AML-193 (cell line): ENCODE data around the gene CCND2.
A peak's percentile ranks its signal among the peaks of the same experiment; 100 is the strongest.

Experiments
- DNase-seq, 2 experiments: peaks; one replicate each; lab custom pipeline; 2025; lab: John Stamatoyannopoulos, UW

Gene CCND2

GRCh38 chr12:4256043-4256826, 17.3 kb upstream of the CCND2 start:
- DNase-seq = no peak

GRCh38 chr12:4257442-4257841, 16.1 kb upstream of the CCND2 start:
- DNase-seq = no peak

DNA sequence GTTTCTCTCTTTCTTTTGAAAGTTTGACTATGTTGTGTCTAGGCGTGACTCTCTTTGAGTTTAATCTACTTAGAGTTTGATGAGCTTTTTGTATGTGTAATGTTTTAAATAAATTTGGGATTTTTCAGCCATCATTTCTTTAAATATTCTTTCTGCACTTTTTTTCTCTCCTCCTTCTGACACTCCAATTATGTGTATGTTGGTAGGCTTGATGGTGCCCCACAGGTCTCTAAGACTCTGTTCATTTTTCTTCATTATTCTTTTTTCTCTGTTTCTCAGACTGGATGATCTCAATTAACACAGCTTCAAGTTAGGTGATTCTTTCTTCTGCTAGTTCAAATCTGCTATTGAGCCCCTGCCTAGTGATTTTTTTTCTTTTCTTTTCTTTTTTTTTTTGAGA, 14.5 kb upstream of the CCND2 start:
- no peak for DNase-seq

DNA sequence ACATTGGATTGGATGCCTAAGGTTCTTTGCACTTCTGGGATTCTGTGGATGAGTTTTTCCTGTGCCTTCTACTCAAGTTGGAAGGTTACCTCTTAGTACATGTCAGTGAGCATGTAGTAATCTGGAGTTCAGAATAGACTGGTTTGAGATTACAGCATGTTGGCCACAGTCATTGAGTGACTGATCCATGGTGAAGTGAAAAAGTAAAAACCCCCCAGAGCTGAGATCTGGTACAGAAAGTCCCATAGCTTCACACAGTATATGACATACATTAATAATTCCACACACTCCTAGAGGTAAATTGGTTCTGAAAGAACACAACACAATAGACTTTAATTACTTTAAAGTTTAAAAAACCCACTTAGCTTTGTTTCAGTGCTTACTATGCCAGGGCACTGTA, 11.9 kb upstream of the CCND2 start:
- DNase-seq = no peak

GRCh38 chr12:4265280-4265679, 8.3 kb upstream of the CCND2 start:
- no peak for DNase-seq

- no peak for DNase-seq
These were observed 6.6 kb upstream of the CCND2 start for GRCh38 chr12:4266990-4267389.

DNA sequence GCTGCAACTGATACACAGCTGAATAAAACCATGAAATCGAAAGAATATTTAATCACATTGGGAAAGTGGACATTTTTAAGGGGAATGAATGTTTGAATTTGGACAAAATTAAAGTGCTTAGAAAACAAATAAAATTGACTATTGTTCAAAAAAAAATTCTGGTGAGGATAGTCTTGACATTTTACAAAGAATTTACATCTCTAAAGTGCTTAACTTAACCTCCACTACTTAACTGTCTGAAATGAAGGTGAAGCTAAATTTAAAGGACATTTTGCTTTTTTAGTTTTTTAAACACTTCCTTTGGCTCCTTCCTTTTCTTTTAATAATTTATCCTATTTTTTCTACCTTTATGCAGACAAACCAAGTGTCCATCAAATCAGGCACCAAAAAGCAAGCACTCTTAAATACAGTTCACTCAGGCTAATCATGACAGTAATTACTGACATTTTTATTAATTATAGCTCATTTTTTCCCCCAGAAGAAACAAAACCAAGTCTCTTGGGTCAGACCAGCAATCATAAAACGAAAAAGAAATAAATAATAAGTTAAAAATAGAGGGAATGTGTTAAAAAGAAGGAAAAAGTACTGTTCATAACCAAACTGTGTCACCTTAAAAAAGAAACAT, 5.7 kb upstream of the CCND2 start:
- peak in 1 of 2 experiments; percentile 16 for DNase-seq

DNA sequence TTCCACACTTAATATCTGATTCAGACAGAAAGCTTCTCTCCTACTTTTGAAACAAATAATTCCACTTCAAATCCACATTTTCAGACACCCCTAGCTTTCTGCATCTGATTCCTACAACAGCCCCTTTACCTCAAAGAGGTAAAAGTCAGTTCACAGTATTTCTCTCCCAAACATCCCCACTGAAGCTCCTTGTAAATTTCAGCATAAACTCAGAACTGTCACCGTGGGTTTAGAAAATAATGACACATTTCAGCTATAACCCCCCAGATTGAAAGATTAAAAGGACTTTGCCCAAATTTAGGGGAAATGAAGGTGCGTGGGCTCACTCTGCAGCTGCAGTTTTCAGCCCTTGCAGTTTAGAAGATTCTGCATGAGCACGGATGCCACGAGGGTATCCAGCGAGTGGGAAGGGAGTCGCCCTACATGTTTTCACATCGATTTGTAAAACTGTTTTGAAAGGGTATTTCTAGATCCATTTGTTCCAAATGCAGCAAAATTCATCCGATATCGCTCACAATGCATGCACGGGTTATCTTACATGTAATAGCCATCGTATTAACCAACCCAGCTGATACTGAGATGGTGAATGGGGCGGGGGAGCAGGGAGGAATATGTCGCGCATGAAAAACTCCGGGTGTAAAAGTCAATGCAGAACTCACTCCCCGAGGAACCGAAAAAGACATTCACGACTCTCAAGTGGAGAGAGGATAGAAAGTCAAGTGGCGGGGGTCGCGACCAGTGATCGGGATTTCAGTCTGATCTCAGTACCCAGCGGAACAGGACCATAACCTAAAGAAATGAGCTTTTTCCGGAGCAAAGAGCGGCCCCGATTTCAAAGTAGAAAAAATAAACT, 5.0 kb upstream of the CCND2 start:
- no peak for DNase-seq

DNA sequence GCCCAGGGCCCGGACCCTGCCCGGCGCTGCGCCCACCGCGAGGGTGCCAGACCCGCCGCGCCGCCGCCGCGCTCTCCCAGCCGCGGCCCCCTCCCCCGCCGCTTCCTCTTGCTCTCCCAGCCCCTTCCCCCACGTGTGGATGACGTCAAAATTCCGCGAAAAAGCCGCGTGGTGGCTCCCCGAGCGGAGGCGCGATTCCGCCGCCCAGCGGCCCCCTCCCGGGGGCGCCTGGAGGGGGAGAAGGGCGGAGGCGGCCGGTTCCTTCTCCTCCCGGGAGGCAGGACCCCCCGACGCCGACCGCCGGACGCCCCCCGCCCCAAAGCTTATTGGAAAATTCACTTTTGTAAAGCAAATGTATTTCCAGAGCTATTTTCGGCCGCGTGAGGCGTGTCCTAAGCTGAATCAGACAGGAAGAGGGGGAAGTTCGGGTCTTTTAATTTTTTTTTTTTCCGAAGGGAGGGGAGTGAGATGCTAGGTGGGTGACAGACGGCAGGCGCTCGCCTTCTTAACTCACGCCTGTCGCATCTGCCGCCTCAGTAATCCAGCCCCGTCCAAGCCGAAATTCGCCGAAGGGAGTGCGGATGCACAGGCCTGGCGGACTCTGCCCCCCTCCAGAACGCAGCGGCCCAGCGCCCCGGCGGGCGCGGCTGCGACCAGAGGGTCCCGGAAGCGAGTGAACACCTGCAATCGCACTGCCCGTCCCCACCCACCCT, 4.1 kb upstream of the CCND2 start:
- DNase-seq = peak; percentile 36 to 58

DNA sequence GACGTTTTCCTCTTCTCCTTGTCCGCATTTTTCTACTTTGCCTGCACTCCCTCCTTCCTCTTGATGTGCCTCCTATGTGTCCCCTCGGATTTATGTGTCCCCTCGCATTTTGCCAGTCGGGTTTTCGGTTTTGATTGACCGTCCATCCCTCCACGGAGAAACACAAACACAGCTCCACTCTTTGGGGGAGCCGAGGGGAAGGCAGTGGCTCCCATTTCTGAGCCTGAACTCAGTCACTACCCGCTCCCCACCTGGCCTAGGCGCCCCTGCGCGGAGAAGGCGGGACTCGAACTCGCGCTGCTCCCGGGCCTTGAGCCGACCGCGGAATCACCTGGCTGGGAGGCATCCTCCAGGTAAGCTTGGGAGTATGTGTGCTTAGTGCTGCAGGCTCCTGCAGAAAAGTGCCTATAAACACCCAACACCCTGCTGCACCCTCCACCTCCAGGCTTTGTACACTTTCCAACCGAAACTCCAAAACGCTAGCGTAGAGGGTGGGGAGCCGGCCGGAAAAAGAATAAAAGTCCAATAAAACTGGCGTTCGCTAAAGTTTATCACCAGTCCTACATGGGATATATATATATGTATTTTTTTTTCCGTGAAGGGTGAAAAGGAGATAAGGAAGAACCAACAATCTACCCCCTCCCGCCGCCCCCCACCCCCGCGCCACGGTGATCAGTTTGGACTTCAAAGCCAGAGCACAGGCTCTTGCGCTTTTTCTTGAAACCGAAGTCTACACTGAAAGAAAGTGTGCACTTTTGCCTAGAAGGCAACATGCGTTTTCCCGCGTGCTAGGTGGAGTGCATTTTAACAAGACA, 3.3 kb upstream of the CCND2 start:
- DNase-seq = no peak

- peak; percentile 50 to 51 for DNase-seq
These were observed 2.5 kb upstream of the CCND2 start for GRCh38 chr12:4270831-4271716.

DNA sequence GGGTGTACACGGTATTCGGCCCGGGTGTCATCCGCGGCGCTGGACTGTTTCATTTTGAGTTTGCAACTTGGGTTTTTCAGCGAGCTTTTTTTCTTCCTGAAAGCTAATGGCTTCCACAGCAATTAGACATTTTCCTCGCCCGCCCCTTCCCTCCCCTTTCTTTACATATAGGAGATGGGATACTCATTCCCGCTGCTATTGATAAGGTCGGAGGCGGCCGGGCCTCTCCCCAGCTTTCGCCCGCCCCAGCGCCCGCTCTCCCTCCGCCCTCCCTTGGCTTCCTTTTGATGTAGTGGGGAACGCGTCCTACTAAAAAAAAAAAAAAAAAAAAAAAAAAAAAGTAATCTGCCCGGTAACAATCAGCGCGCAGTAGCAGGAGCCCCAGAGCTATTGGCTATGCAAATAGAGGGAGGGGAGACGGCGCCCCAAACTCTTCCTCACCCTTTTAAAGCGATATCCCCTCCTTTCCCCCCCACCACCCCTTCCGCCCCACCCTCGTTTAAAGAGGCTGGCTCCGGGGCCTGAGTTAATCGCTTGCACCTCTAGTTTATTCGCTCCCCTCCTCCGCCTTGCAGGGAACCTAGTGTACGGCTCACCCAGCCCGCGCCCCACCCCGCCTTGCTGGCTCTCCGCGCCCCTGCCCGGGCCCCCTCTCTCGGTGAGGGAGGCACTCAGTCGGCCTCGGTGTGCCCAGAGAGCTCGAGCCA, 1.7 kb upstream of the CCND2 start:
- DNase-seq = peak; percentile 72 to 82

DNA sequence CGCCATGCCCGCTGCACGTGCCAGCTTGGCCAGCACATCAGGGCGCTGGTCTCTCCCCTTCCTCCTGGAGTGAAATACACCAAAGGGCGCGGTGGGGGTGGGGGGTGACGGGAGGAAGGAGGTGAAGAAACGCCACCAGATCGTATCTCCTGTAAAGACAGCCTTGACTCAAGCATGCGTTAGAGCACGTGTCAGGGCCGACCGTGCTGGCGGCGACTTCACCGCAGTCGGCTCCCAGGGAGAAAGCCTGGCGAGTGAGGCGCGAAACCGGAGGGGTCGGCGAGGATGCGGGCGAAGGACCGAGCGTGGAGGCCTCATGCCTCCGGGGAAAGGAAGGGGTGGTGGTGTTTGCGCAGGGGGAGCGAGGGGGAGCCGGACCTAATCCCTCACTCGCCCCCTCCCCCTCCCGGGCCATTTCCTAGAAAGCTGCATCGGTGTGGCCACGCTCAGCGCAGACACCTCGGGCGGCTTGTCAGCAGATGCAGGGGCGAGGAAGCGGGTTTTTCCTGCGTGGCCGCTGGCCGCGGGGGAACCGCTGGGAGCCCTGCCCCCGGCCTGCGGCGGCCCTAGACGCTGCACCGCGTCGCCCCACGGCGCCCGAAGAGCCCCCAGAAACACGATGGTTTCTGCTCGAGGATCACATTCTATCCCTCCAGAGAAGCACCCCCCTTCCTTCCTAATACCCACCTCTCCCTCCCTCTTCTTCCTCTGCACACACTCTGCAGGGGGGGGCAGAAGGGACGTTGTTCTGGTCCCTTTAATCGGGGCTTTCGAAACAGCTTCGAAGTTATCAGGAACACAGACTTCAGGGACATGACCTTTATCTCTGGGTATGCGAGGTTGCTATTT, 914 bp upstream of the CCND2 start:
- DNase-seq = peak; percentile 68 to 70

DNA sequence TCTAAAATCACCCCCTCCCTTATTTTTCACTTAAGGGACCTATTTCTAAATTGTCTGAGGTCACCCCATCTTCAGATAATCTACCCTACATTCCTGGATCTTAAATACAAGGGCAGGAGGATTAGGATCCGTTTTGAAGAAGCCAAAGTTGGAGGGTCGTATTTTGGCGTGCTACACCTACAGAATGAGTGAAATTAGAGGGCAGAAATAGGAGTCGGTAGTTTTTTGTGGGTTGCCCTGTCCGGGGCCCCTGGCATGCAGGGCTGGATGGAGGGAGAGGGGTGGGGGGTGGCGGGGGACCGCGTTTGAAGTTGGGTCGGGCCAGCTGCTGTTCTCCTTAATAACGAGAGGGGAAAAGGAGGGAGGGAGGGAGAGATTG, 300 bp upstream of the CCND2 start:
- DNase-seq = no peak

GRCh38 chr12:4274396-4275015, 944 bp downstream of the CCND2 start:
- no peak for DNase-seq

- no peak for DNase-seq
These were observed 1.7 kb downstream of the CCND2 start for GRCh38 chr12:4275016-4275869.

DNA sequence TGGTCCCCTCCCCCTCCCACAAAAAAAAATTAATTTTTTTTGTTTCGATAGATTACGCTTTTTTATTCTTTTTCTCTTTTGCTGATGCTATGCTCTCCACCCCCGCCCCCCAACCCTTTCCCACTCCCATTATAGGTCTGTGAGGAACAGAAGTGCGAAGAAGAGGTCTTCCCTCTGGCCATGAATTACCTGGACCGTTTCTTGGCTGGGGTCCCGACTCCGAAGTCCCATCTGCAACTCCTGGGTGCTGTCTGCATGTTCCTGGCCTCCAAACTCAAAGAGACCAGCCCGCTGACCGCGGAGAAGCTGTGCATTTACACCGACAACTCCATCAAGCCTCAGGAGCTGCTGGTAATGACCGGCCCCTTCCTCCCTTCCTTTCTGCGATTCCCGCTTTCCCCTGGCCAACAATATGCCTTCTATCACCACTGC, 2.3 kb downstream of the CCND2 start:
- DNase-seq = no peak
